Airway epithelial cell (primary cell): ENCODE data around the gene LITAF. TPM values are rescaled to one million over a fixed set of nuclear protein-coding genes. Genes with fewer than 3 reads are reported as not detected.

Experiments used
- total RNA-seq: library from RNA; depleted of rRNA; stranded (reverse); fragments of >200 nt; gene quantifications from 2 replicates; pipeline ENCODE4 v1.2.3, GENCODE V29; 2015

LITAF gene
- total RNA-seq = 62.7 and 103 TPM in 2 replicates

DNA sequence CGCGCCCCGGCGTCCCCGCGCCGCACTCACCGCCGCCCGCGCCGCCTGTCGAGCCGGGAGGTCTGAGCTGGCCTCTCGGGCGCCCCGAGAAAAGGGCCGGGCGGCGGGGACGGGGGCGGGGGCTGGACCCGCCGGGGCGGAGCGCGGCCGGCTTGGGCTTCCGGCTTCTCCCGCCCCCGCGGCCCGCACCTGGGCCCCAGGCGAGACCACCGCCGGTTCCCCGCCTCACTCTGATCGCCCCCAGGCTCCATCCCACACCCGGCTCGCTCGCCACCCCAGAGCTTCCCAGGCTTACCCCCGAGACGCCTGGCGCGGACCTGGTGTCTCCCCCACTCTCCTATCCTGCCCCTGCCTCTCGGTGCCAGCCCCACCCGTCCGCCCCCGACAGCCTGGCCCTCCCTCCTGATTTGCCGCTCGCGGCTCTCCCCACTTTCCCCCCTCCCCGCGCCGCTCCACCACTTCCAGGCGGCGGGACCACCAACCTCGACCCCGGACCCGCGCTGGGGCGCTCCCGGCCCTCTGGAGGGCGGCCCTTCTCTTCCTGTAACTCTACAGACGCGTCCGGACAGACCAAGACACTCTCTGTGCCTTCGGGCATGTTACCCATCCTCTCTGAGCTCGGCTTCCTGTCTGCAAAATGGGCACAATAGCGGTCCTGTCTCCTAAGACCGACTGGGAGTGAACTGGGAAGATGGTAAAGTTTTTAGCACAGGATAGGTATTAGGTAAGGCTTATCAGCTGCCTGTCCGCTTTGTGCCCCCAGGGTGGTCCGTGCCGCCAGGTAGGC lies at the start of gene LITAF:
Gene LITAF, minus strand, starts transcription at position 64 of the 787 bp plus-strand sequence. CDS start 30,189 bp downstream, outside the sequence.

Other genes with a start within 250 kb of the LITAF start
- gene RMI2, start 241.5 kb downstream of the LITAF start, total RNA-seq = 12.3 TPM in 2 replicates
- 17.9 and 19.5 TPM in 2 replicates for gene SNN, start 81.5 kb upstream of the LITAF start, total RNA-seq
- 30.3 and 31.5 TPM in 2 replicates for gene TXNDC11, start 155.9 kb upstream of the LITAF start, total RNA-seq
- 24.1 and 28.4 TPM in 2 replicates for gene ZC3H7A, start 210.3 kb upstream of the LITAF start, total RNA-seq